ENCODE results near the gene ENDOV.
A peak's percentile ranks its signal among the peaks of the same experiment; 100 is the strongest.

Gene ENDOV

GRCh38 chr17:80481284-80482057 is 66.5 kb downstream of the ENDOV start:
- Histone ChIP-seq H3K9me3 (ENCODE audit: insufficient read depth, low read depth, low read length) (peaks cover 6% of the 10 kb centered on the region), H3K79me1 (ENCODE audit: low read length) (no peaks in the 10 kb centered on the region)
- no peak for DNase-seq

GRCh38 chr17:80482058-80482318 is 67.0 kb downstream of the ENDOV start:
- Histone ChIP-seq H3K23ac (ENCODE audit: low read length) (no peak overlapping the region), H3K79me2 (ENCODE audit: control insufficient read depth, insufficient read depth, low read length, poor library complexity) (no peaks in the 10 kb centered on the region), H3K4me1 (ENCODE audit: control insufficient read depth in 1 of 2, insufficient read depth in 2 of 2, low read length in 2 of 2) (peaks cover 0 to 3% of the 10 kb centered on the region in 2 experiments), H4K8ac (ENCODE audit: low read depth, low read length) (no peak overlapping the region), H3K18ac (ENCODE audit: low read length) (no peak overlapping the region), H3K14ac (ENCODE audit: low read length) (no peak overlapping the region), H3K9me3 (ENCODE audit: insufficient read depth, low read depth, low read length) (peaks cover 10% of the 10 kb centered on the region), H3K4me3 (ENCODE audit: low read depth, low read length) (no peak overlapping the region), H3K4me2 (ENCODE audit: low read length) (no peak overlapping the region), H3K27ac (ENCODE audit: low read depth, low read length) (no peak overlapping the region), H3K27me3 (ENCODE audit: insufficient read depth, low read length) (peaks cover 31% of the 10 kb centered on the region), H2AK5ac (ENCODE audit: low read length) (no peak overlapping the region), H2AFZ (ENCODE audit: insufficient read depth, low read length, poor library complexity) (no peak overlapping the region), H3K36me3 (ENCODE audit: control insufficient read depth in 1 of 2, insufficient read depth in 2 of 2, low read length in 2 of 2) (no peaks in the 10 kb centered on the region), H4K12ac (ENCODE audit: low read depth, low read length) (no peak overlapping the region), H2BK5ac (ENCODE audit: low read depth, low read length, poor library complexity) (no peak overlapping the region), H2BK120ac (ENCODE audit: insufficient read depth, low read length, poor library complexity) (no peak overlapping the region), H2BK12ac (ENCODE audit: low read length) (no peak overlapping the region), H3K4ac (ENCODE audit: low read depth, low read length) (no peak overlapping the region), H4K91ac (ENCODE audit: low read depth, low read length) (no peak overlapping the region), H3K9ac (ENCODE audit: low read length) (no peak overlapping the region), H3K79me1 (ENCODE audit: low read length) (no peaks in the 10 kb centered on the region)
- no peak for DNase-seq
- no CpG with 5 or more reads among the region's 4 CpGs for WGBS (ENCODE audit: extremely low coverage, insufficient coverage, insufficient read length)

More at GRCh38 chr17:80481284-80482057, 66.5 kb downstream of the ENDOV start:
- Histone ChIP-seq H2AK5ac (ENCODE audit: low read length) (no peak overlapping the region), H3K14ac (ENCODE audit: low read length) (no peak overlapping the region), H4K8ac (ENCODE audit: low read depth, low read length) (no peak overlapping the region), H3K4me3 (ENCODE audit: low read depth, low read length) (no peak overlapping the region), H2AFZ (ENCODE audit: insufficient read depth, low read length, poor library complexity) (no peak overlapping the region), H2BK120ac (ENCODE audit: insufficient read depth, low read length, poor library complexity) (no peak overlapping the region), H3K4me1 (ENCODE audit: control insufficient read depth in 1 of 2, insufficient read depth in 2 of 2, low read length in 2 of 2) (peaks cover 0 to 3% of the 10 kb centered on the region in 2 experiments), H3K27ac (ENCODE audit: low read depth, low read length) (no peak overlapping the region), H3K23ac (ENCODE audit: low read length) (no peak overlapping the region), H3K9ac (ENCODE audit: low read length) (no peak overlapping the region), H4K91ac (ENCODE audit: low read depth, low read length) (no peak overlapping the region), H3K4me2 (ENCODE audit: low read length) (no peak overlapping the region), H3K27me3 (ENCODE audit: insufficient read depth, low read length) (peaks cover 36% of the 10 kb centered on the region), H4K12ac (ENCODE audit: low read depth, low read length) (no peak overlapping the region), H3K18ac (ENCODE audit: low read length) (no peak overlapping the region), H2BK12ac (ENCODE audit: low read length) (no peak overlapping the region), H2BK5ac (ENCODE audit: low read depth, low read length, poor library complexity) (no peak overlapping the region), H3K36me3 (ENCODE audit: control insufficient read depth in 1 of 2, insufficient read depth in 2 of 2, low read length in 2 of 2) (no peaks in the 10 kb centered on the region), H3K4ac (ENCODE audit: low read depth, low read length) (no peak overlapping the region), H3K79me2 (ENCODE audit: control insufficient read depth, insufficient read depth, low read length, poor library complexity) (no peaks in the 10 kb centered on the region)
- no CpG with 5 or more reads among the region's 21 CpGs for WGBS (ENCODE audit: extremely low coverage, insufficient coverage, insufficient read length)

- WGBS (ENCODE audit: extremely low coverage, insufficient coverage, insufficient read length): no CpG with 5 or more reads among the region's 16 CpGs
- Histone ChIP-seq H3K4me3 (ENCODE audit: low read depth, low read length) (no peak overlapping the region), H2BK5ac (ENCODE audit: low read depth, low read length, poor library complexity) (no peak overlapping the region), H2BK120ac (ENCODE audit: insufficient read depth, low read length, poor library complexity) (no peak overlapping the region), H3K79me1 (ENCODE audit: low read length) (no peaks in the 10 kb centered on the region), H3K4me1 (ENCODE audit: control insufficient read depth in 1 of 2, insufficient read depth in 2 of 2, low read length in 2 of 2) (no peaks in the 10 kb centered on the region), H4K8ac (ENCODE audit: low read depth, low read length) (no peak overlapping the region), H3K4ac (ENCODE audit: low read depth, low read length) (no peak overlapping the region), H3K14ac (ENCODE audit: low read length) (no peak overlapping the region), H3K79me2 (ENCODE audit: control insufficient read depth, insufficient read depth, low read length, poor library complexity) (no peaks in the 10 kb centered on the region), H3K18ac (ENCODE audit: low read length) (no peak overlapping the region), H3K27me3 (ENCODE audit: insufficient read depth, low read length) (peaks cover 23% of the 10 kb centered on the region), H3K4me2 (ENCODE audit: low read length) (no peak overlapping the region), H4K91ac (ENCODE audit: low read depth, low read length) (no peak overlapping the region), H3K36me3 (ENCODE audit: control insufficient read depth in 1 of 2, insufficient read depth in 2 of 2, low read length in 2 of 2) (no peaks in the 10 kb centered on the region), H2AK5ac (ENCODE audit: low read length) (no peak overlapping the region), H3K23ac (ENCODE audit: low read length) (no peak overlapping the region), H2AFZ (ENCODE audit: insufficient read depth, low read length, poor library complexity) (no peak overlapping the region), H3K9ac (ENCODE audit: low read length) (no peak overlapping the region), H2BK12ac (ENCODE audit: low read length) (no peak overlapping the region), H4K12ac (ENCODE audit: low read depth, low read length) (no peak overlapping the region), H3K27ac (ENCODE audit: low read depth, low read length) (no peak overlapping the region), H3K9me3 (ENCODE audit: insufficient read depth, low read depth, low read length) (peaks cover 14% of the 10 kb centered on the region)
- peak; percentile 47 to 75 for DNase-seq
Observed at GRCh38 chr17:80482555-80483308, 67.8 kb downstream of the ENDOV start.

- no peak for DNase-seq
- Histone ChIP-seq H3K79me1 (ENCODE audit: low read length) (no peaks in the 10 kb centered on the region), H3K79me2 (ENCODE audit: control insufficient read depth, insufficient read depth, low read length, poor library complexity) (no peaks in the 10 kb centered on the region), H4K8ac (ENCODE audit: low read depth, low read length) (no peak overlapping the region), H3K23ac (ENCODE audit: low read length) (no peak overlapping the region), H3K4me2 (ENCODE audit: low read length) (no peak overlapping the region), H2AK5ac (ENCODE audit: low read length) (no peak overlapping the region), H3K27me3 (ENCODE audit: insufficient read depth, low read length) (peaks cover 6% of the 10 kb centered on the region), H3K27ac (ENCODE audit: low read depth, low read length) (no peak overlapping the region), H3K36me3 (ENCODE audit: control insufficient read depth in 1 of 2, insufficient read depth in 2 of 2, low read length in 2 of 2) (no peaks in the 10 kb centered on the region), H3K9ac (ENCODE audit: low read length) (no peak overlapping the region), H2AFZ (ENCODE audit: insufficient read depth, low read length, poor library complexity) (no peak overlapping the region), H3K9me3 (ENCODE audit: insufficient read depth, low read depth, low read length) (peaks cover 10% of the 10 kb centered on the region), H3K4me3 (ENCODE audit: low read depth, low read length) (no peak overlapping the region), H4K12ac (ENCODE audit: low read depth, low read length) (no peak overlapping the region), H2BK120ac (ENCODE audit: insufficient read depth, low read length, poor library complexity) (no peak overlapping the region), H3K18ac (ENCODE audit: low read length) (no peak overlapping the region), H3K4ac (ENCODE audit: low read depth, low read length) (no peak overlapping the region), H3K14ac (ENCODE audit: low read length) (no peak overlapping the region), H2BK12ac (ENCODE audit: low read length) (no peak overlapping the region), H3K4me1 (ENCODE audit: control insufficient read depth in 1 of 2, insufficient read depth in 2 of 2, low read length in 2 of 2) (no peaks in the 10 kb centered on the region), H2BK5ac (ENCODE audit: low read depth, low read length, poor library complexity) (no peak overlapping the region), H4K91ac (ENCODE audit: low read depth, low read length) (no peak overlapping the region)
- WGBS (ENCODE audit: extremely low coverage, insufficient coverage, insufficient read length): no CpG with 5 or more reads among the region's 10 CpGs
Observed at GRCh38 chr17:80485846-80486245, 70.9 kb downstream of the ENDOV start.

Measured in trophoblast cell (in vitro differentiated cells and primary cell).